Adrenal gland (tissue), 5 donors: ENCODE measurements around the gene TBC1D7.

ENCODE experiments used
- POLR2A ChIP-seq, 2 donors: fragments of 450-650 bp; IDR thresholded peaks; one replicate each; pipeline ENCODE4 v1.6.1; 2017; ENCODE audit warnings: antibody characterized with exemption in 2 of 2, mild to moderate bottlenecking in 2 of 2, moderate library complexity in 1 of 2
- TF ChIP-seq, protein P1 (sequence below), 6 experiments: fragments of 450-650 bp in 4 of 6; fragments of 200-600 bp in 2 of 6; sonication (generic) in 1 of 6; IDR thresholded peaks; 1 replicate in 5 of 6; 2 replicates in 1 of 6; pipeline versions ENCODE4 v1.5.1 to v1.8.0; 2016 to 2021; ENCODE audit warnings: antibody characterized with exemption in 6 of 6, mild to moderate bottlenecking in 2 of 6, moderate library complexity in 1 of 6
- donor health status: DM: no; HTN: no; CAD: no.

DNA sequence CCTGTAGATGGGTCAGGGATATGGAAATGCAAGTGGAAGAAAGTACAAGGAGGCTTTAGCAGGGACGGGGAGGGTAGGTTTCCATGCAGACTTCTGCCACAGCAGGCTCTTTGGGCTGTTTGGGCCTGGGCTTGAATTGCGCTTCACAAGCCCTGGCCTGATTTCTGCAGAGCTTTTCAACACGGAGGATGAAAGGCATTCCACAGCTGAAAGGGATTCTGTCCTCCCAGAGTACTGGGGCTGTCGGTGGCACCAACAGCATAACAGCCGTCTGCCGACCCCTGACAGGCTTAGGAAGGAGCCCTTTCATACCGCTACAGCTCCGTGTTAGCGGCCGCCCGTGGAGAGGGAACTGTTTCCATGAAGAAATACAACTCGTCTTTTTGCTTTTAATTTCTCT lies 22.9 kb upstream of the TBC1D7 start:
- TF ChIP-seq POLR2A (IDR thresholded peaks at IDR 0.05), result no peak
- TF ChIP-seq, protein P1, sequence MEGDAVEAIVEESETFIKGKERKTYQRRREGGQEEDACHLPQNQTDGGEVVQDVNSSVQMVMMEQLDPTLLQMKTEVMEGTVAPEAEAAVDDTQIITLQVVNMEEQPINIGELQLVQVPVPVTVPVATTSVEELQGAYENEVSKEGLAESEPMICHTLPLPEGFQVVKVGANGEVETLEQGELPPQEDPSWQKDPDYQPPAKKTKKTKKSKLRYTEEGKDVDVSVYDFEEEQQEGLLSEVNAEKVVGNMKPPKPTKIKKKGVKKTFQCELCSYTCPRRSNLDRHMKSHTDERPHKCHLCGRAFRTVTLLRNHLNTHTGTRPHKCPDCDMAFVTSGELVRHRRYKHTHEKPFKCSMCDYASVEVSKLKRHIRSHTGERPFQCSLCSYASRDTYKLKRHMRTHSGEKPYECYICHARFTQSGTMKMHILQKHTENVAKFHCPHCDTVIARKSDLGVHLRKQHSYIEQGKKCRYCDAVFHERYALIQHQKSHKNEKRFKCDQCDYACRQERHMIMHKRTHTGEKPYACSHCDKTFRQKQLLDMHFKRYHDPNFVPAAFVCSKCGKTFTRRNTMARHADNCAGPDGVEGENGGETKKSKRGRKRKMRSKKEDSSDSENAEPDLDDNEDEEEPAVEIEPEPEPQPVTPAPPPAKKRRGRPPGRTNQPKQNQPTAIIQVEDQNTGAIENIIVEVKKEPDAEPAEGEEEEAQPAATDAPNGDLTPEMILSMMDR (IDR thresholded peaks at IDR 0.05), result no peak
